Endometrial microvascular endothelial cells (primary cell): Measurements from ENCODE around the gene COL16A1. TPM values are rescaled to one million over a fixed set of nuclear protein-coding genes. Genes with fewer than 3 reads are reported as not detected.

ENCODE experiments used
- in situ Hi-C: cut with HindIII; loops from 2 replicates; pipeline ENCODE4 v1.10.0; 2017; ENCODE audit warnings: low sequenced_read_pairs, low pct_unique_long_range_greater_than_20kb; ENCODE audit errors: inconsistent ontology term
- total RNA-seq: library from RNA; depleted of rRNA; stranded (reverse); fragments of >200 nt; gene quantifications from one replicate; pipeline ENCODE4 v1.2.3, GENCODE V29; 2015; ENCODE audit errors: inconsistent ontology term

COL16A1 gene
- total RNA-seq, 1 donor from 2014 or later = 0.28 TPM

DNA sequence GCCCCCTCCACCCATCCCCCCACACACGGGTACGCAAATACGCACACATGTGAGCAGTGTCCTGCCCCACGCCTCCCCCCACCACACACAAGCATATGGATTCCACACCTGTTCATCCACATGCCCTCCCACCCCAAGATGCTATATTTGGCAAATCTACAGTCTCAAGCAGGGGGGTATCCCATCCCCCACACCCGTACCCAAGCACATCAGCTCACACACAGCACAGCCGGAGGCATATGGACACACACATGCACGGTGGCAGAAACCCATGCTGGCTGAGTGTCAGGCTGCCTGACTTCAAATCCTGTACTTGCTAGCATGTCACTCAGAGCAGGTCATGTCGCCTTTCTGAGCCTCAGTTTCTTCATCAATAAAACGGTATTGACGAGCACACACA is 10.6 kb downstream of the COL16A1 start:
- in situ Hi-C loops = no loop called here

DNA sequence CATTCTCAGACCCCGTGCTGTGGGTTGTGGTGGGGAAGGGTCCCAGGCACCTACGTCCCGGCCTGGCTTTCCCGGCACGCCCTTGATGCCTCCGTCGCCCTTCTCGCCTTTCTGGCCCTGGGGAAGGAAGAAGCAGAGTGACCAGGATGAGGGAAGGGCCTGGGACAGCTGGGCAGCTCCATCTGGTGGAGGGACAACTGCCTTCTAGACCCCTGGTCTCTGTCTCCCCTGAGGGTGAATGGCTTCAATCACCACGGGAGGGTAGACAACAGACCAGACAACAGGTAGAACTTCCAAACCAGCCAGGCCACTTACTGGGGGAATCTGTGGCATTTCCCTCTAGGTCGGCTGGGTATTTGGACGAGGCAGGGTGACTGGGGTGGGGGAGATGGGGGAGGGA is 11.9 kb downstream of the COL16A1 start:
- in situ Hi-C loops = no loop called here

- in situ Hi-C loops = no loop called here
These were observed 12.4 kb downstream of the COL16A1 start for GRCh38 chr1:31691446-31691845.

DNA sequence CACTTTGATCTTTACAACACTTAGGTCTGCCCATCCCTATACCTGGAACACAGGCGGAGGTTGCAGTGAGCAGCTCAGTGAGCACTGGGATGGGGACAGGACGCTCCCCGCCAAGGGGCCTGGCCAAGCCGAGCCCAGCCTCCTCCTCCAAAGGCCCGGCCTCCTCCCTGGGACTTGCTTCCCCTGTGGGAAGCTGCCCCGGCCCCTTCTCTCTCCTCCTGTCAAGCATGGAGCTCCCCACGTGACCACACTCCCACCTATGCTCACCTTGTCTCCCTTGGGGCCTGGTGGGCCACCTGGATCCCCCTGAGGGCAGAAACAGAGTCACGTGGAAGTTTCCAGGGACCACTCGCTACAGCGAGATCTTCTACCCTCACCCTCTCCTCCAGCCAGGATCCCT is 12.9 kb downstream of the COL16A1 start:
- in situ Hi-C loops = no loop called here

- in situ Hi-C loops = no loop called here
These were observed 14.0 kb downstream of the COL16A1 start for GRCh38 chr1:31689854-31690253.

DNA sequence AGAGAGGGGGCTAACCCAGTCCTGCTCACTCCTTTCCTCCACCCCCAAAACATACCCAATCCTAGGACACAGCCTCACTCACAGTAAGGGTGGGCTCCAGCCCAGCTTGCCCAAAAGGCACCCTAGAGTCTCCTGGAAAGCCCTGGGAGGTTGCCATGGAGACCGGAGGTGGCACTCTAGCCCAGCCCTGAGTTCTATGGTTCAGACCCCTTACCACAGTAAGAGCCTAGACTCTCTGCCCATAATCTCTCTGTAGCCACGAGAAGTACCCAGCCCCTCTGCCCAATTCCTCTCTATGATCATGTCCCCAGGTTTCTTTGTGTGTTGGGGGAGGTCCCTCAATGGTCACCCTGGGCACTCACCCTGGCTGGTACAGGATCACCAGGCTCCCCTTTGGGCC is 14.4 kb downstream of the COL16A1 start:
- in situ Hi-C loops = no loop called here

DNA sequence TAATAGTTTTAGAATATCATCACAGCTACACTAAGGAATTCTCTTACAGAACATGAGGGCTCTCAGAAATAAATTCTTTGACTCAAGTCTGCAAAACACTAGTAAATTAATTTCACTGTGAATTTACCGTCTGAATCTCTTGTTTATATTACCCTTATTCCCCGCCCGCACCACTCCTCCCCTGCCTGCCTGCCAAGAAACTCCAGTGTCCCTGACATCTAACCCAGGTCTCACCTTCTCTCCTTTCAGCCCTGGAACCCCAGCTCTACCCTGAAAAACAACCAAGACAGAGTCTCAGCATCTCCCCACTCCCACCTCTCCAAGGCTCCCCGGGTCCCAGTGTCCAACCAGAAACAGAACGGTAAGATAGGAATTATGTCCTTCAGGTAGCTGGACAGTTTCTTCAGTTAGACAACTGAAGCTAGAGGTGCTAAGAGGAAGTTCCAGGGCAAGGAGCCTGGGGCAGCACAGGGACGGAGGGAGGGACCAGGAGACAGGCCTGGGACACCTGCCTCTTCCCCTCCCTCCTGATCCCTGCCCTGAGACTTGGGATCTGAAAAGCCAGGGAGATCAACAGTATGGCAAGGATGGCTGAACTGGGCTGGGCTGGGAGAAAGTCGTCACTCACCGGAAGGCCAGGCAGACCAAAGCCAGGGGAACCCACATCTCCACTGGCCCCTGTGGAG is 15.4 kb downstream of the COL16A1 start:
- in situ Hi-C loops = no loop called here

DNA sequence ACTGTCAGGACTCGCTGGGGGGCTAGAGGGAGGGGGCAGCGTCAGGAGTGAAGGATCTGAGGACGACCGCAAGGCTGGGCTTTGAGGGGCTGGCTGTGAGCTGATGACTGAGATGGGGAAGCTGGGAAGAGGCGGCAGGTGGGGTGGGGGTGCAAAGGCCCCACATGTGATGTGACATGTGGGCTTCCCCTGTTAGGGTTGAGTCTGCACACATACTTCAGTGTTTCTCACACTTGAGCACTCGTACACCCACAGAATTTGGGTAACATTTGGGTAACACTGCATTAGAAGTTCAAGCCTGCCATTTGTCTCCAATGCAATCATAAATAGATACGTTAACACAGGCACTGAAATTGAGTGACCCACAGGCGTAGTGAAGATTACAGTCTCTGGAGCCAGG is 16.2 kb downstream of the COL16A1 start:
- in situ Hi-C loops = no loop called here

GRCh38 chr1:31685795-31686194 is 18.0 kb downstream of the COL16A1 start:
- in situ Hi-C loops = no loop called here

DNA sequence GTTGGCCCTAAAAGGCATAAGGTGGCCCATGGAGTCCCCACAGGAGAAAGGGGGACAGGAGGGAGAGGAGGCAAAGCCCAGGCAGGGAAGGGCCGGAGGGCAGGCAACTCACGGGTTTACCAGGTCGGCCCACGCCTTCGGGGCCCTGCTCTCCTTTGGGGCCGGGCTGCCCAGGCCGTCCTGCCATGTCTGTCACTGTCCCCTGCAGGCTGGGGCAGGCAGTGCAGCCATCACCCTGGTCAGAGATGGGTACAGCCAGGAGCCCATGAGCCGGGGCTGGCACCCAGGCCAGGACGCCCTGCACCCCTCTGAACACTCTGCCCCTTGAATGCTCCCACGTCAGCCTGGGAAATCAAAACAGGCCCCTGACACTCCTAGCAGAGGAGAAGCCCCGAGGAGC is 19.8 kb downstream of the COL16A1 start:
- in situ Hi-C loops = no loop called here

GRCh38 chr1:31681415-31681814 is 22.4 kb downstream of the COL16A1 start:
- in situ Hi-C loops = no loop called here

- in situ Hi-C loops = no loop called here
These were observed 24.1 kb downstream of the COL16A1 start for GRCh38 chr1:31679676-31680230.

DNA sequence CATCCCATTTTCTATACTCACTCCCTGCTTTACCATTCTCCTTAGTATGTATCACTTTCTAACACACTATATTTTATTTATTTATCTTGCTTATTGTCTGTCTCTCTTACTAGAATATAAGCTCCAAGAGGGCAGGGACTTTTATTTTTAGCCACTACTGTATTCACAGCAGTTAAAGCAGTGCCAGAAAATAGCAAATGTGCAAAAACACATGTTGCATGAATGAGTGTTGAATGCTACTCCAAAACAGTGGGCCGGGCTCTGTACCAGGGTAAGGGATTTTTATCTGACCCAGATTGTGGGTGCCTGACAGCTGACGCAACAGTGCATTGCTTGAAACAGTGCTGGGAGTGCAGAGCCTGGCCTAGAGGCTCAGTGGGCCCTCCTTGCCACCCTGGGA is 24.7 kb downstream of the COL16A1 start:
- in situ Hi-C loops = no loop called here

DNA sequence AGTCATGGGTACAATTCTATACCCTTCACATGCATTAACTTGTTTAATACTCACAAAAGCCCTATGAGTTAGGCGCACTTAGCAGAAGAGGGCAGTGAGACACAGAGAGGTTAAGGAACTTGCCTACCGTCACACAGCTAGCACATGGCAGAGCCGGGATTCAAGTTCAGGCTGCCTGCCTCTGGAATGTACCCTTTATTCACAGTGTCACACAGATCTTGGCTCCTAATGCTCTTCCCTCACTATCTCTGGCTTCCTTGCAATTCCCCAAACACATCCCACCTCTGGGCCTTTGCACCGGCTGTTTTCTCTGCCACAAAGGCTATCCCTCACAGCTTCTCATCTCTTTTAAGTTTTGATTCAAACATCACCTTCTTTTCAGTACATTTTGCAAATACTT is 25.1 kb downstream of the COL16A1 start:
- in situ Hi-C loops = no loop called here

GRCh38 chr1:31677949-31678348 is 25.9 kb downstream of the COL16A1 start:
- in situ Hi-C loops = no loop called here

GRCh38 chr1:31677401-31677800 is 26.4 kb downstream of the COL16A1 start:
- in situ Hi-C loops = no loop called here

GRCh38 chr1:31675756-31676155 is 28.1 kb downstream of the COL16A1 start:
- in situ Hi-C loops = no loop called here

DNA sequence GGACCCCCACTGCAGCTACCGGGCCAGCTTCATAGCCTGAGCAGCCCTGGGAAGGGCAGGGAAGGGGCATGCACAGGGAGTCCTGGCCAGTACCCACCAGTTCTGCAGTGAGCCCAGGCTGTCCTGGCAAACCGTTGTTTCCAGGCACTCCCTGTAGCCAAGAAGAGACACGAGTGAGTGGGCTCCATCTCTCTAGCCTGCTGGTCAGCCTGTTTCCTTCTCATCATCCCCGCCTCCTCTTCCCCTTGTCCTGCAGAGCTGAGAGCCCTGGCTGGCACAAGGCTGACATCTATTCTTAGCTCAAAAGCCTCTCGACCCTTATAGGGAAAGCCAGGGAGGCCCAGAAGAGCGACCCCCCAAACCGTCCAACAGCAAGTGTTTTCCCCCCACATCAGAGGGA is 28.7 kb downstream of the COL16A1 start:
- in situ Hi-C loops = no loop called here

- in situ Hi-C loops = no loop called here
These were observed 29.2 kb downstream of the COL16A1 start for GRCh38 chr1:31674626-31675025.

GRCh38 chr1:31673433-31673832 is 30.4 kb downstream of the COL16A1 start:
- in situ Hi-C loops = no loop called here

DNA sequence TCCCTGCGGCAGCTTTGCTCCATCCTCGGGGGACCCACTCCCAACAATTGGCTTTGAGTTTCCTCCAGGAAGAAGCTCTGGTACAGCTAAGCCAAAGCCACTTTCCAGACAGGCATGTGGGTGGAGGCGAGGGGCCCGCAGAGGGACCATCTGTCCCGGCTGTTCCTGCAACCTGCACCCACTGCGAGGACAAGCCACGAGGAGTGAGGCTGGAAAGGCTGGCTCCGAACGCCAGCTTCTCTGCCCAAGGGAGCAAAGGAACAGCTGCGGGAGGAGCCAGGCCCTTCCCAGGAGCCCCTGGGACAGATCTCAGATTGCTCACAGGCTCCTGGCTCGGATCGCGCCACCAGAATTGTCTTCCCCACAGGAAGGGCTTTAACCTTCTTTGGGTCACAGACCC is 30.8 kb downstream of the COL16A1 start:
- in situ Hi-C loops = no loop called here
